ENCODE data around the gene MINPP1.

GRCh38 chr10:87565010-87565409 lies 60.3 kb downstream of the MINPP1 start:
- TF ChIP-seq CTCF (conservative IDR thresholded peaks at IDR 0.05; ENCODE audit: low read length) (no peak), EZH2phosphoT487 (IDR thresholded peaks at IDR 0.05; ENCODE audit: borderline replicate concordance, low read depth, low read length) (no peak)

All from OCI-LY7 (cell line).